ENCODE results near the gene KDM2A.

Gene KDM2A

DNA sequence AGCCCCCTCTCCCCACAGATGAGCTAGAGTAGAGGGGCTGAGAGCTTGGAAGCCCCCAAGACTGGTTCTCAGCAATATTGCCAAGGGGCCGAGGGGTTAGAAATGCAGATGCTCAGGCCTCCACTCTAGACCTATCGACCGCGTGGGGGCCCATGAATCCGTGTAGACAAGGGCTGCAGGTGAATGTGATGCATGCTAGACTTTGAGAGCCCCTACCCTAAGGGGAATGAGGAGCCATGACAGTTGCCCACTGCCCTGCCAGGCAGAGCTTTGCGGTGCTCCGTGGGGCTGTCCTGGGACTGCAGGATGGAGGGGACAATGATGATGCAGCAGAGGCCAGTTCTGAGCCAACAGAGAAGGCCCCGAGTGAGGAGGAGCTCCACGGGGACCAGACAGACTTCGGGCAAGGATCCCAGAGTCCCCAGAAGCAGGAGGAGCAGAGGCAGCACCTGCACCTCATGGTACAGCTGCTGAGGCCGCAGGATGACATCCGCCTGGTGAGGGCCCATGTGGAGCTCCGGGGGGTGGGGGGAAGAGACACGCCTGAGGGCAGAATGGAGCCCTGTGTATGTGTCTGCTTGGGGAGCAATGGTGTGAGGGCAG, 185.5 kb downstream of the KDM2A start:
- DNase-seq, result no peak

- DNase-seq, result no peak
Measured at GRCh38 chr11:67306769-67307544, 187.9 kb downstream of the KDM2A start.

- no peak for DNase-seq
Measured at GRCh38 chr11:67307545-67308001, 188.5 kb downstream of the KDM2A start.

Data from NCI-H1048 (cell line).